SK-N-SH (cell line): ENCODE data around the gene ERC1. TPM values are rescaled to one million over a fixed set of nuclear protein-coding genes. Genes with fewer than 3 reads are reported as not detected.

Experiments used
- CTCF ChIA-PET: fragments of 300-600, 350-600 bp; formaldehyde crosslinking; extraction: SDS; loops from one replicate; lab custom pipeline; 2021; lab: Yijun Ruan, JAX
- POLR2A ChIA-PET: fragments of 350-600 bp; sonication (Branson Sonifier 250); formaldehyde crosslinking; extraction: SDS; loops from one replicate; lab custom pipeline; 2020; ENCODE audit warnings: antibody characterized with exemption, inconsistent platforms; lab: Yijun Ruan, JAX
- DNase-seq: peaks from one replicate; pipeline ENCODE4 v3.0.0; 2012
- H2AFZ ChIP-seq: fragments of 200-600 bp; sonication (generic); 2 replicates; pipeline ENCODE4 v1.8.1; 2016; ENCODE audit warnings: antibody characterized with exemption, mild to moderate bottlenecking, low read depth
- H3F3A ChIP-seq: fragments of 200-600 bp; sonication (generic); replicated peaks from 2 replicates; pipeline ENCODE3; 2016; ENCODE audit warnings: antibody characterized with exemption, mild to moderate bottlenecking; ENCODE audit not compliant: insufficient read depth
- H3K27ac ChIP-seq, 2 experiments: fragments of 200-500 bp in 1 of 2; fragments of 200-600 bp in 1 of 2; sonication (Bioruptor generic) in 1 of 2; sonication (generic), shearing (Covaris generic) in 1 of 2; 2 replicates each; pipeline versions ENCODE4 v1.5.1 to v1.6.1; 2014 to 2016; ENCODE audit warnings: low read depth in 2 of 2, inconsistent platforms in 1 of 2, low read length in 1 of 2, mild to moderate bottlenecking in 1 of 2, mixed read lengths in 1 of 2
- H3K27me3 ChIP-seq: fragments of 200-600 bp; sonication (generic), shearing (Covaris generic); 2 replicates; pipeline ENCODE4 v1.6.1; 2016; ENCODE audit warnings: mixed run types; ENCODE audit not compliant: insufficient read depth
- H3K36me3 ChIP-seq, 2 experiments: fragments of 200-500 bp in 1 of 2; fragments of 200-600 bp in 1 of 2; sonication (Bioruptor generic) in 1 of 2; sonication (generic) in 1 of 2; replicated peaks in 1 of 2; 2 replicates each; pipeline versions ENCODE3 to v1.5.1; 2014 to 2016; ENCODE audit warnings: low read length in 1 of 2, mild to moderate bottlenecking in 1 of 2; ENCODE audit not compliant: insufficient read depth in 2 of 2, control insufficient read depth in 1 of 2
- H3K4me1 ChIP-seq, 2 experiments: fragments of 200-500 bp in 1 of 2; fragments of 200-600 bp in 1 of 2; sonication (Bioruptor generic) in 1 of 2; sonication (generic), shearing (Covaris generic) in 1 of 2; 2 replicates each; pipeline versions ENCODE4 v1.5.1 to v1.6.1; 2014 to 2016; ENCODE audit warnings: low read depth in 1 of 2, low read length in 1 of 2, mixed run types in 1 of 2; ENCODE audit not compliant: insufficient read depth in 2 of 2, control insufficient read depth in 1 of 2
- H3K4me2 ChIP-seq: fragments of 200-600 bp; sonication (generic), shearing (Covaris generic); 2 replicates; pipeline ENCODE4 v1.6.1; 2017; ENCODE audit warnings: mixed run types
- H3K4me3 ChIP-seq, 2 experiments: fragments of 200-500 bp in 1 of 2; fragments of 200-600 bp in 1 of 2; sonication (Bioruptor generic) in 1 of 2; sonication (generic), shearing (Covaris generic) in 1 of 2; 2 replicates each; pipeline versions ENCODE4 v1.5.1 to v1.8.1; 2014 to 2016; ENCODE audit warnings: low read depth in 2 of 2, inconsistent platforms in 1 of 2, low read length in 1 of 2, mild to moderate bottlenecking in 1 of 2, mixed read lengths in 1 of 2, moderate library complexity in 1 of 2
- H3K79me2 ChIP-seq: fragments of 200-600 bp; sonication (generic); 2 replicates; pipeline ENCODE4 v1.8.1; 2017; ENCODE audit warnings: mild to moderate bottlenecking; ENCODE audit not compliant: insufficient read depth
- H3K9ac ChIP-seq: fragments of 200-600 bp; sonication (generic); 2 replicates; pipeline ENCODE4 v1.6.1; 2017; ENCODE audit warnings: mixed run types
- H3K9me2 ChIP-seq: fragments of 200-600 bp; sonication (generic); 2 replicates; pipeline ENCODE4 v1.6.1; 2017; ENCODE audit warnings: mixed run types
- H3K9me3 ChIP-seq: fragments of 200-600 bp; sonication (generic); 2 replicates; pipeline ENCODE4 v1.6.1; 2017; ENCODE audit warnings: mixed run types, mild to moderate bottlenecking, moderate library complexity
- H4K20me1 ChIP-seq: fragments of 200-600 bp; sonication (generic); 2 replicates; pipeline ENCODE4 v1.6.1; 2017; ENCODE audit warnings: mild to moderate bottlenecking, mixed run types; ENCODE audit not compliant: insufficient read depth
- CHD2 ChIP-seq: fragments of 150-350 bp; IDR thresholded peaks from 2 replicates; pipeline ENCODE4 v1.6.1; 2018; ENCODE audit warnings: low read length; ENCODE audit not compliant: partially characterized antibody
- ELF1 ChIP-seq: IDR thresholded peaks from 2 replicates; pipeline ENCODE4 v1.4.0; 2012
- EP300 ChIP-seq, 2 experiments: IDR thresholded peaks; 2 replicates each; pipeline versions ENCODE4 v1.4.0 to v1.6.1; 2012; ENCODE audit warnings: borderline replicate concordance in 1 of 2, low read depth in 1 of 2, low read length in 1 of 2
- EZH2phosphoT487 ChIP-seq: fragments of 200-600 bp; sonication (generic); IDR thresholded peaks from 2 replicates; pipeline ENCODE4 v1.6.1; 2017; ENCODE audit warnings: low read depth, mixed run types, mild to moderate bottlenecking, antibody characterized with exemption, moderate library complexity, borderline replicate concordance
- FOXJ3 ChIP-seq: sonication (generic); formaldehyde crosslinking; IDR thresholded peaks from 2 replicates; pipeline ENCODE4 v1.5.1; 2020; ENCODE audit warnings: mild to moderate bottlenecking, missing genetic modification reagents
- JUND ChIP-seq: IDR thresholded peaks from 2 replicates; pipeline ENCODE4 v1.4.0; 2012
- MEF2A ChIP-seq: IDR thresholded peaks from 2 replicates; pipeline ENCODE4 v1.4.0; 2012; ENCODE audit warnings: low read depth, borderline replicate concordance
- NFIC ChIP-seq: IDR thresholded peaks from 2 replicates; pipeline ENCODE4 v1.4.0; 2012; ENCODE audit warnings: borderline replicate concordance
- NRF1 ChIP-seq: IDR thresholded peaks from 2 replicates; pipeline ENCODE4 v1.6.1; 2012; ENCODE audit warnings: low read depth, mild to moderate bottlenecking, low read length
- POLR2AphosphoS5 ChIP-seq: IDR thresholded peaks from 2 replicates; pipeline ENCODE4 v1.6.1; 2012; ENCODE audit warnings: low read depth, low read length
- RAD21 ChIP-seq: IDR thresholded peaks from 2 replicates; pipeline ENCODE4 v1.6.1; 2012; ENCODE audit warnings: mild to moderate bottlenecking, low read length
- RFX5 ChIP-seq: IDR thresholded peaks from 2 replicates; pipeline ENCODE4 v1.6.1; 2012; ENCODE audit warnings: mild to moderate bottlenecking, improper control_type of control experiment, low read length
- RXRA ChIP-seq: IDR thresholded peaks from 2 replicates; pipeline ENCODE4 v1.4.0; 2012; ENCODE audit warnings: low read depth, mild to moderate bottlenecking, borderline replicate concordance
- SIN3A ChIP-seq: IDR thresholded peaks from 2 replicates; pipeline ENCODE4 v1.6.1; 2012; ENCODE audit warnings: low read depth, mild to moderate bottlenecking, low read length, moderate library complexity, borderline replicate concordance
- SMC3 ChIP-seq: IDR thresholded peaks from 2 replicates; pipeline ENCODE4 v1.6.1; 2012; ENCODE audit warnings: low read depth, low read length, improper control_type of control experiment
- TEAD4 ChIP-seq: IDR thresholded peaks from 2 replicates; pipeline ENCODE4 v1.4.0; 2012; ENCODE audit warnings: mild to moderate bottlenecking, borderline replicate concordance; ENCODE audit not compliant: insufficient read depth
- WGBS: methylation state at CpG from one replicate; pipeline ENCODE4 v1.1.6; 2017; ENCODE audit warnings: low lambda C conversion rate; 5-methylcytosine and 5-hydroxymethylcytosine counted together
- polyA plus RNA-seq, 3 experiments: library from polyadenylated mRNA; depleted of rRNA; stranded (reverse); fragments of >200 nt; gene quantifications; 2 replicates each; pipeline ENCODE4 v1.2.3, GENCODE V29; 2012
- TF ChIP-seq, protein P1 (sequence below): IDR thresholded peaks from 2 replicates; pipeline ENCODE4; 2012
- TF ChIP-seq, protein P2 (sequence below): fragments of 150-350 bp; IDR thresholded peaks from 2 replicates; pipeline ENCODE4 v1.6.1; 2017; ENCODE audit warnings: antibody characterized with exemption, low read length, low read depth, borderline replicate concordance
- TF ChIP-seq, protein P3 (sequence below): IDR thresholded peaks from 2 replicates; pipeline ENCODE4 v1.4.0; 2012; ENCODE audit warnings: low read depth
- TF ChIP-seq, protein P4 (sequence below): IDR thresholded peaks from 2 replicates; pipeline ENCODE4 v1.4.0; 2012; ENCODE audit warnings: low read depth, borderline replicate concordance
- TF ChIP-seq, protein P5 (sequence below): fragments of 200-600 bp; sonication (generic); IDR thresholded peaks from 2 replicates; pipeline ENCODE4 v1.6.1; 2017; ENCODE audit warnings: antibody characterized with exemption, mild to moderate bottlenecking, moderate library complexity

Gene ERC1
- polyA plus RNA-seq, 1 of the 3 experiments (the other 2 are of a cell fraction): 7.5 TPM

DNA sequence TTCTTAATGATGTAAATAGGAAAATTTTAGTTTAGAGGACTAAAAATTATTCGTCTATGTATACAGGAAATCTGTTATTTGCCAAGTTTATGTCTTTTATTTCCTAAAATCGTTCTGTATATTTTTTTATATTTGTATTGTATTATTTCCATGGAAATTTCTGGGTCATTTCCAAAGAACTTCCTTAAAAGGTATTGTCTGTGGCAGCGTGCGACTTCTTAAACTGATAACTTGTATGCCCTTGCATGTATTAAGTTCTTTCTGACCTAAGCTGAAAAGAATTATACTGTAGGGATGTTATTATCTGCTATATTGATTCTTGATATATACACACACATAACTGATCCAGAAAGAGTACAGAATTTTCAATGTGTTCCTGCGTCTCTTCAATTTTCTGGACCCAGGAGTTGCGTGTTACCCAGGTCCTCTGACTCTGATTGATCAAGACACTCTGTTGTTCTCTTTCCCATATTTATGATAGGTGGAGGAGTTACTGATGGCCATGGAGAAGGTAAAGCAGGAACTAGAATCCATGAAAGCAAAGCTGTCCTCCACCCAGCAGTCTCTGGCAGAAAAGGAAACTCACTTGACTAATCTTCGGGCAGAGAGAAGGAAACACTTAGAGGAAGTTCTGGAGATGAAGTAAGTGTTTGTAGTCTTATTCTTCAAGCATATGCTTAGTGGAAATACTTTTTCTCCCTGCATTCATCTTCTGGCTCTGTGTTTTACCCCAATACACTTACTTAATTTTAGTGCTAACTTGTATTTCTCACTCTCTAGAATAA, 298.5 kb downstream of the ERC1 start:
- ChIA-PET POLR2A (no interaction called here), CTCF (no interaction called here)
- TF ChIP-seq CHD2 (no peak), RFX5 (no peak), RXRA (no peak), EP300 (IDR thresholded peaks at IDR 0.05; ENCODE audit: borderline replicate concordance in 1 of 2, low read depth in 1 of 2, low read length in 1 of 2) (no peak)
- TF ChIP-seq, protein P1, sequence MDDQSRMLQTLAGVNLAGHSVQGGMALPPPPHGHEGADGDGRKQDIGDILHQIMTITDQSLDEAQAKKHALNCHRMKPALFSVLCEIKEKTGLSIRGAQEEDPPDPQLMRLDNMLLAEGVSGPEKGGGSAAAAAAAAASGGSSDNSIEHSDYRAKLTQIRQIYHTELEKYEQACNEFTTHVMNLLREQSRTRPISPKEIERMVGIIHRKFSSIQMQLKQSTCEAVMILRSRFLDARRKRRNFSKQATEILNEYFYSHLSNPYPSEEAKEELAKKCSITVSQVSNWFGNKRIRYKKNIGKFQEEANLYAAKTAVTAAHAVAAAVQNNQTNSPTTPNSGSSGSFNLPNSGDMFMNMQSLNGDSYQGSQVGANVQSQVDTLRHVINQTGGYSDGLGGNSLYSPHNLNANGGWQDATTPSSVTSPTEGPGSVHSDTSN: no peak
- TF ChIP-seq, protein P2, sequence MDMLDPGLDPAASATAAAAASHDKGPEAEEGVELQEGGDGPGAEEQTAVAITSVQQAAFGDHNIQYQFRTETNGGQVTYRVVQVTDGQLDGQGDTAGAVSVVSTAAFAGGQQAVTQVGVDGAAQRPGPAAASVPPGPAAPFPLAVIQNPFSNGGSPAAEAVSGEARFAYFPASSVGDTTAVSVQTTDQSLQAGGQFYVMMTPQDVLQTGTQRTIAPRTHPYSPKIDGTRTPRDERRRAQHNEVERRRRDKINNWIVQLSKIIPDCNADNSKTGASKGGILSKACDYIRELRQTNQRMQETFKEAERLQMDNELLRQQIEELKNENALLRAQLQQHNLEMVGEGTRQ: no peak
- 88% methylated on average over 7 of the region's 7 CpGs for WGBS
- no peak overlapping the region for H3K27ac ChIP-seq
- no peak for DNase-seq
- H3K9ac ChIP-seq: no peak overlapping the region
- H3K4me1 ChIP-seq: peaks cover 0 to 3% of the 10 kb centered on the region in 2 experiments; a peak in 2 of 4 replicates
- no peak overlapping the region for H3K4me3 ChIP-seq
- peaks cover 4% of the 10 kb centered on the region for H3F3A ChIP-seq
- no peak overlapping the region for H3K4me2 ChIP-seq
- H3K9me3 ChIP-seq: no peaks in the 10 kb centered on the region
- H3K36me3 ChIP-seq: peaks cover 15 to 20% of the 10 kb centered on the region in 2 experiments
- H4K20me1 ChIP-seq: no peaks in the 10 kb centered on the region
- no peaks in the 10 kb centered on the region for H3K79me2 ChIP-seq
- H3K9me2 ChIP-seq: no peaks in the 10 kb centered on the region
- no peak overlapping the region for H2AFZ ChIP-seq
- H3K27me3 ChIP-seq: no peaks in the 10 kb centered on the region

DNA sequence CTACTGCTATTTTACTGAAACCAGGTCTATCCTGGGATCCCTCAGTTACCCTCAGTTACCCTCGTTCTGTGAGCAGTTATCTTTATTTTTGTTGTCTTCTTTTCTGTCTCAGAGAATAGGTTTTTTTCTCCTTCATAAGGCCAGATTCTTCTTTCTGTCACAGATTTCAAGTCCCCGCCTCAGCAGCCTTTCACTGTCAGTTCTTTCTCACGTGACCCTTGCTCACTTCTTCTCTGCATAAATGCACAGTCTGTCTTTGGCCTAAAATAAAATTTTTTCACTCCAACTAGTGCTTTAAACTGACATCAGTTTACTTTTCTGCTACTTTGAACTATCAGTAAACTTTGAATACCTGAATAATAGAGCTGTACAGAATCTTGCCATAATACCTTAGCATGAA, 299.7 kb downstream of the ERC1 start:
- Histone ChIP-seq H3K4me3 (no peak overlapping the region), H3K27me3 (no peaks in the 10 kb centered on the region)
- TF ChIP-seq EZH2phosphoT487: no peak
- no peak for TF ChIP-seq NRF1
- TF ChIP-seq SMC3: no peak
- no peak for TF ChIP-seq TEAD4
- no peak for TF ChIP-seq ELF1
- TF ChIP-seq, protein P3, sequence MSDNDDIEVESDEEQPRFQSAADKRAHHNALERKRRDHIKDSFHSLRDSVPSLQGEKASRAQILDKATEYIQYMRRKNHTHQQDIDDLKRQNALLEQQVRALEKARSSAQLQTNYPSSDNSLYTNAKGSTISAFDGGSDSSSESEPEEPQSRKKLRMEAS: no peak
- no peak for TF ChIP-seq POLR2AphosphoS5
- TF ChIP-seq, protein P4, sequence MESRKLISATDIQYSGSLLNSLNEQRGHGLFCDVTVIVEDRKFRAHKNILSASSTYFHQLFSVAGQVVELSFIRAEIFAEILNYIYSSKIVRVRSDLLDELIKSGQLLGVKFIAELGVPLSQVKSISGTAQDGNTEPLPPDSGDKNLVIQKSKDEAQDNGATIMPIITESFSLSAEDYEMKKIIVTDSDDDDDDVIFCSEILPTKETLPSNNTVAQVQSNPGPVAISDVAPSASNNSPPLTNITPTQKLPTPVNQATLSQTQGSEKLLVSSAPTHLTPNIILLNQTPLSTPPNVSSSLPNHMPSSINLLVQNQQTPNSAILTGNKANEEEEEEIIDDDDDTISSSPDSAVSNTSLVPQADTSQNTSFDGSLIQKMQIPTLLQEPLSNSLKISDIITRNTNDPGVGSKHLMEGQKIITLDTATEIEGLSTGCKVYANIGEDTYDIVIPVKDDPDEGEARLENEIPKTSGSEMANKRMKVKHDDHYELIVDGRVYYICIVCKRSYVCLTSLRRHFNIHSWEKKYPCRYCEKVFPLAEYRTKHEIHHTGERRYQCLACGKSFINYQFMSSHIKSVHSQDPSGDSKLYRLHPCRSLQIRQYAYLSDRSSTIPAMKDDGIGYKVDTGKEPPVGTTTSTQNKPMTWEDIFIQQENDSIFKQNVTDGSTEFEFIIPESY: no peak
- TF ChIP-seq, protein P5, sequence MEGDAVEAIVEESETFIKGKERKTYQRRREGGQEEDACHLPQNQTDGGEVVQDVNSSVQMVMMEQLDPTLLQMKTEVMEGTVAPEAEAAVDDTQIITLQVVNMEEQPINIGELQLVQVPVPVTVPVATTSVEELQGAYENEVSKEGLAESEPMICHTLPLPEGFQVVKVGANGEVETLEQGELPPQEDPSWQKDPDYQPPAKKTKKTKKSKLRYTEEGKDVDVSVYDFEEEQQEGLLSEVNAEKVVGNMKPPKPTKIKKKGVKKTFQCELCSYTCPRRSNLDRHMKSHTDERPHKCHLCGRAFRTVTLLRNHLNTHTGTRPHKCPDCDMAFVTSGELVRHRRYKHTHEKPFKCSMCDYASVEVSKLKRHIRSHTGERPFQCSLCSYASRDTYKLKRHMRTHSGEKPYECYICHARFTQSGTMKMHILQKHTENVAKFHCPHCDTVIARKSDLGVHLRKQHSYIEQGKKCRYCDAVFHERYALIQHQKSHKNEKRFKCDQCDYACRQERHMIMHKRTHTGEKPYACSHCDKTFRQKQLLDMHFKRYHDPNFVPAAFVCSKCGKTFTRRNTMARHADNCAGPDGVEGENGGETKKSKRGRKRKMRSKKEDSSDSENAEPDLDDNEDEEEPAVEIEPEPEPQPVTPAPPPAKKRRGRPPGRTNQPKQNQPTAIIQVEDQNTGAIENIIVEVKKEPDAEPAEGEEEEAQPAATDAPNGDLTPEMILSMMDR: no peak
- TF ChIP-seq SIN3A: no peak
- TF ChIP-seq FOXJ3 (CRISPR knock-in tag): no peak
- TF ChIP-seq RAD21: no peak
- no peak for TF ChIP-seq EP300 (IDR thresholded peaks at IDR 0.05; ENCODE audit: borderline replicate concordance in 1 of 2, low read depth in 1 of 2, low read length in 1 of 2)
- no peak for TF ChIP-seq NFIC
- TF ChIP-seq MEF2A: no peak
- no peak for TF ChIP-seq CHD2
- TF ChIP-seq JUND: no peak
- TF ChIP-seq, all 33 proteins: peak for 0
- Histone ChIP-seq H3K9ac (no peak overlapping the region), H4K20me1 (no peaks in the 10 kb centered on the region), H3F3A (peaks cover 4% of the 10 kb centered on the region), H2AFZ (no peak overlapping the region), H3K27ac (no peak overlapping the region), H3K9me2 (no peaks in the 10 kb centered on the region), H3K79me2 (no peaks in the 10 kb centered on the region), H3K4me1 (peaks cover 0 to 3% of the 10 kb centered on the region in 2 experiments; a peak in 2 of 4 replicates), H3K36me3 (peaks cover 21 to 22% of the 10 kb centered on the region in 2 experiments), H3K9me3 (no peaks in the 10 kb centered on the region), H3K4me2 (no peak overlapping the region)
- POLR2A ChIA-PET: no interaction called here
- 95% methylated on average over 3 of the region's 3 CpGs for WGBS
- CTCF ChIA-PET: interaction anchor here (1.8 kb wide), 1 partner anchor 11 kb away, joined by 7 read pairs; no protein-coding TSS in a partner anchor
- no peak for DNase-seq
